Hypothalamus (tissue), 51 donors: ENCODE data around the gene SIGLEC11.
"Not testable (repeated sequence)": the region's sequence is repeated elsewhere in the genome, so short reads cannot be mapped to it uniquely, and the experiment has no call there.

Experiments used
- DNase-seq, 51 donors: peaks; one replicate each; lab custom pipeline; 2025; lab: John Stamatoyannopoulos, UW

SIGLEC11 gene

DNA sequence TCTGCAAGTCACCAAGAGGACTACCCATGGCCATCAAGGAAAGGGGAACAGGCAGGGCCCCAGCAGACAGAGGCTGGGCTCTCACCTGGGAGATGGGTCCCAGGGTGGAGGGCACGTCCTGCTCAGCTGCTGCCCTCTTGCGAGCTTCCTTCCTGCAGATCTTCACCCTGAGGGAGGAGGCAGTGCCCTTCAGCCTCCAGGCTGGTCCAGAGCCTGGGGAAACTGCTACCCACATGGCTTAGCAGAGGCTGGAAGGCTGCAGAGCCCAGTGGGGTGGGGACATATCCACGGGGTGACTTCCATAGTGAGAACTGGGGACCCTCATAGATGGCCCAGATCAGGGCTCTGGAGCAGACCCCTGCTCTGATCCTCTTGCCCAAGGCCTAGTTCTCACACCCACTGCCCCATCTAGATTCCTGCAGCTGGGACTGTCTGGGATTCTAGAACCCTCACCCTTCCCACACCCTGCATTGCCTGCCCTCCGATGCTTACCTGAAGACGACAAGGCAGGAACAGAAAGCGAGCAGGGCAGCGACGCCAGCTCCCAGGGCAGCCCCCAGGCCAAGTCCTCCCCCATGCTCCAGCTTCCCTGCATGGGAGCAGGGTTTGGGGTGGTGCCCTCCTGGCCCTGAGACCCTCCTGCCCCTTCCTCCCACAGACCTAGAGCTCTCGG, 9.0 kb downstream of the SIGLEC11 start:
- no peak for DNase-seq

DNA sequence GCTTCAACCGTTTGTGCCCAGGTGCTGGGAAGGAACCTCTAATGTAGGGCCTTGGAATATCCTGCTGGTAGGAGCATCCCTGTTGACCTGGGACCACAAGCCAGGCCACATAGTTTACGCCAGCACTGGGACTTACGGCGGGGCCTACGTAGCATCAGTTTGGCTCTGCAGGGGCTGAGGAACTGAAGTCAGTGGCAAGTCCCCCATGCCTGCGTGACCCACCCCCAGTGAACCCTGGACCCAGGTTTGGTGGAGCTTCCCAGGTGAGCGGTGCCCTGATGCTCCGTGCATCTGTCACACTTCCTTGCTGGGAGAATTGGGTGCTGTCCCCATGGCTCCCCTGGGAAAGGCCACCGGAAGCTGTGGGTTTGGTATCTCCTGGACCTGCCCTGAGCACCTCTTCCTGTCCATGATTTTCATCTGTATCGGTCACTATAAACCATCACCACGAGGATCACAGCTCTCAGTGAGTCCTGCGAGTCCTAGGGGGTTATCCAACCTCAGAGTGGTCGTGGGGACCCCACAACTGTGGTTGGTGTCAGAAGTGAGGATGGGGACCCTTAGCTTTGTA, 9.9 kb downstream of the SIGLEC11 start:
- DNase-seq, result no peak

DNA sequence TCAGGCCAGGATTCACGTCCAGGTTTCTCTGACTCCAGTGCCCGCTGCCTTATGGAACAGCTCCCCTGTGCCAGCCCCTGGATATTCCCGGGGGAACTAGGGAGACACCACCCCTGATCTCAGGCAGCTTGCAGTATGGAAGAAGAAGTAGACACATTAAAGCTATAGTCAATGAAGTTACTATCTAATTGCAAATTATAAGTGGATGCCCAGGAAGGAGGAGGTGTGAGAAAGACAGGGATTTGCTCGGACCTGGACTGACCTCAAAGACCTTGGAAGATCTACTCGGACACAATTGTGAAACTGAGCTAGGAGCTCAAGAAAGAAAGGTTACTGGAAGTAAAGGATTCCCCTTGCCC, 10.4 kb downstream of the SIGLEC11 start:
- DNase-seq, result no peak

DNA sequence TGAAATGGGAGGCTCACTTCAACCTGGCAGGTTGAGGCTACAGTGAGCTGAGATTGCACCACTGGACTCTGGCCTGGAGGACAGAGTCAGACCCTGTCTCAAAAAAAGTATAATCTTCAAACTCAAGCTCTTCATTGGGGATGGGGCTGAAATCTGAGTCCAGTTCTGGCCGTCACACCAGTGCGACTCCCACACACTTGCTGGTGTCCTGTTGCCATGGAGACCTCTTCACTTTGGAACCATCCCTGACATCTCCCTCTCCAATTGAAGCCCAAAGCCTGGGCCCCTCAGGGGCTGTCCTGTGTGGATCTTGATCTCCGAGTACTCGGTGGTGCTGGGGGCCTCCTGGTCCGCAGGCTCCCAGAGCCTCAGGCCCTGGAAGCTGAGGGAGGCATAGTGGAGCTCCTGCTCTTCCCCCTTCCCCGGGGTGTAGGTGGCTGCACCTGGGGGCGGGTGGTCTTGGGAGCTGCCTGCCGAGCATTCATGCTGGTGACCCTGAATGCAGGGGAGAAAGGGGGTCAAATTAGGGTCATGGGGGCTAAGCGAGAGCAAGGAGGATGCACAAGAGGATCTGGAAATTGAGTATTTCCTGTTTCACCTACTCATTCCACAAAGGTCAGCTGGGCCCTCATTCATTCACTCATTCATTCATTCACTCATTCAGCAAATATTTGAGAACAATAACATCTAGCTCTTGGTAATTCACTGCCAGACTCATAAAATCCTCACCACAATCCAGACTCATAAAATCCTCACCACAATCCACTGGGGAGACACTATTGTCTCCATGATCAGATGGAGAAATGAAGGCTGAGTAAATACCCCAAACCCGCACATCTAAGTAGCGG, 11.0 kb downstream of the SIGLEC11 start:
- no peak for DNase-seq

DNA sequence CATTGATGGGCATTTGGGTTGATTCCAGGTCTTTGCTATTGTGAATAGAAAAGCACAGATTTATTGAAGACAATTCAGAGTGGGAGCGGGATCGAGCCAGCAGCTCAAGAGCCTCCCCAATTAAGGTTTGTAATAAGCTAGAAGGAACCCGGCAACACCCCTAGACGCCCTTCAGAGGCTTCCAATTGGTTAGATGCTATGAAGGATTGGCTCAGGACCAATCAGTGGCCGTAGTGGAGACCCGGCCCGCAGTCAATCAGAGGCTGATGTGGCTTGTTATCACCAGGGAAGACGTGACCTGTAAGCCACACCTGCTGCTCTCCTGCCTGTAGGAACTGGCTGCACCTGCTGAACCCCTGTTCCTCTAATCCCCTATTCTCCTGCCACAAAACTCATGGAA, 14.6 kb downstream of the SIGLEC11 start:
- DNase-seq, result no peak

DNA sequence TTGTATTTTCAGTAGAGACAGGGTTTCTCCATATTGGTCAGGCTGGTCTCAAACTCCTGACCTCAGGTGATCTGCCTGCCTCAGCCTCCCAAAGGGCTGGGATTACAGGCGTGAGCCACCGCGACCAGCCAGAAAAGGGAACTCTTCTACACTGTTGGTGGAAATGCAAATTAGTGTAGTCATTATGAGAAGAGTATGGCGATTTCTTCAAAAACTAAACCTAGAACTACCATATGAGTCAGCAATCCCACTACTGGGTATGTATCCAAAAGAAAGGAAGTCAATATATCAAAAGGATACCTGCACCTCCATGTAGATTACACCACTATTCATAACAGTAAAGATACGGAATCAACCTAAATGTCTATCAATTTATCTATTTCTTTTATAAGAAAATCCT, 16.4 kb downstream of the SIGLEC11 start:
- DNase-seq, result not testable (repeated sequence)

DNA sequence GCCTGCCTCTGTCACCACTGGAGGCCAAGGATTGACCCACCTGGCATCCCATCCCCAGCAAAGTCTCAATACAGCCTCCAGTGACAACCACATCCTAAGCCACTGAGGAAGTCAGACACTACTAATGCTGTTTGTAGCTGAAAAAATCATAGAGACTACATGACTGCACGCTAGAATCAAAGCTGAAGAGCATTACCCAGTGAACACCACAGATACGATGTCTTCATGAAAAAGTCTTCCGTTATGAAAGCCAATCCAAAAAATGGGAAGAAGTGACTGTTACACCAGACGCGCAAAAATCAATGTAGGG, 20.5 kb downstream of the SIGLEC11 start:
- no peak for DNase-seq

DNA sequence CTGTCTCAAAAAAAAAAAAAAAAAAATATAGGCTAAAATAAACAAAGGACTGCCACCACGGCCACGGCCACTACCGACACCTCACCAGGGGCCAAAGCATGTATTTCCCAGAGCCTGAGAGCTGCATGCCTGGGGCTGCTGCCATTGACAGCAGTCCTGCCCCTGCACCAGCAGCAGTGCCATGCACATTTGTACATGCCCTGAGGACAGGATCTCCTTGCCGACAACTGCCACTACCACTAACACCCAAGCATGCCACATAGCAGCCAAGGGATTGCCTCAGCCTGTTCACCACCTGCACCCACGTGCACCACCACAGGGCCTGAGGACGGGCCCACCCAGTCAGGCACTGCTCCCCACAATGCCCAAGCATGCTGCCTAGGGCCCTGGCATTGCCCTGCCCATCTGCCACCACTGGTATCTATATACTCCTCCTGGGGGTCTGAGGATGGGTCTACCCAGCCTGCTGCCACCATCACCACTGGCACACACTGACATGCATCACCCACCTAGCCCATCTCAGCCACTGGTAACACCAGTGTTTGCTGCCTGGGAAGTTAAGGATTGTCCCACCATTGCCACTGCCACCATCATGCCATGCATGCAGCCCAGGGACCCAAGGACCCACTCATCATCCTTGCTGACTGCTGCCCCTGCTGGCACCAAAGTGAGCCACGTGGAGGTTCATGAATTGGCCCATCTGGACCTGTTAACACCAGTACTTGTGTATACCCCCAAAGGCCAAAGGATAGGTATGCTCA, 21.1 kb downstream of the SIGLEC11 start:
- no peak for DNase-seq

DNA sequence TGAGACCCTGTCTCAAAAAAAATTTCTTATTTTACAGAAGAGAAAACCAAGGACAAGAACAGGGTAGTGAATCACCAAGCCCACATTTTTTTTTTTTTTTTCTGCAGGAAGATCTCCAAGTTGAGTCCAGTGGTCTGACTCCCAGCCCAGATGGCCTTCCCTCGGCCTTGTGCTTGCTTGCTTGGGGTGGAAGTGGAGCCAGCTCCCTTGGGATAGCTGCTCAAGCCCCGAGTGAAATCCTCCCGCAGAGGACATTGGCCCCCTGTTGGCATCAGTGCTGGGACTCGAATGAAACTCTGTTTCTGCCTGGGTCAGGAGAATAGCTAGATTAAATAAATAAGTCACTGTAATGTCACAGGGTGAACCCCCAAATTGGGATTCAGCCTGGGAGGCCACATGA, 22.3 kb downstream of the SIGLEC11 start:
- DNase-seq, result no peak

DNA sequence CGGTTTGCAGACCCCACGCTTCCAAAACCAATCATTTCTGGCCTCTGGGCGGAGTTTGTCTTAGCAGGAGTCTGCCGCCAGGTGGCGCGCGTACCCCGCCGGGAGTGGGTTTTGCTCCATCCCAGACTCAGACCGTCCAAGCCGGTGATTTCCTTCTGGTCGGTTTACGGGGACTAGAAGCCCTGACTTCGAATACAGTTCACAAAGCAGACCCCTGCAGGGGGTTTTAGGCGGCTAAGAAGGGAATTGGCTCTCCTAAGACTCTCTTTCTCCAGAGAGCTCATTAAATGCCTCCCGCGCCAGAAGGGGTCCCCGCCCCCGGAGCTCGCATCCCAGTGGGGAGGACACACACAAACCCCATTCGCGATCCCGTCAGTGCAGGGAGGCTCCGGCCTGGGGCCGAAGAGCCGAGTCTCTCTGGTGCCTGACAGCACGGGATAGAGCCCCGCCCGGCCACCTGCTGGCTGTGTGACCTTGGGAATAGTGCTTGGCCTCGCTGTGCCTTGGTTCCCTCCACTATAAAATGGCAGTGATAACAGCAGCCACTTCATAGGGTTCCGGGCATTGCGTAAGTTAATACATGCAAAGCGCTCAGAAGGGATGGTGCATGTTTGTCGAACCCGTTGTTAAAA, 23.1 kb downstream of the SIGLEC11 start:
- peak in 50 of 51 donors; percentile 8 to 81 (median 48) for DNase-seq

DNA sequence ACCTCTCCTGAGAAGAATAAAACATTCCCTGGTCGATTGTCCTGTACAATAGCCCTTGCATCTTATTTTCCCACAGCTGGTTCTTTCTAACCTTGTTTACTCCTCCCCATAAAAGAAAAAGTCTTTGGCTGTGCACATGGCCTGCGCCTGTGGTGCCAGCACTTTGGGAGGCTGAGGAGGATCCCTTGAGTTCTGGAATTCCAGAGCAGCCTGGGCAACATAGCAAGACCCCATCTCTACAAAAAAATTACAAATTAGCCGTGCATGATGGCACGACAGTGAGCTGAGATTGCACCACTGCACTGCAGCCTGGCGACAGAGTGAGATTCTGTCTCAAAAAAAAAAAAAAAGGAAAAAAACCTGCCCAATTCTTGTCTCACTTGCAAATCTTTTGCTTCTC, 24.4 kb downstream of the SIGLEC11 start:
- DNase-seq, result no peak

DNA sequence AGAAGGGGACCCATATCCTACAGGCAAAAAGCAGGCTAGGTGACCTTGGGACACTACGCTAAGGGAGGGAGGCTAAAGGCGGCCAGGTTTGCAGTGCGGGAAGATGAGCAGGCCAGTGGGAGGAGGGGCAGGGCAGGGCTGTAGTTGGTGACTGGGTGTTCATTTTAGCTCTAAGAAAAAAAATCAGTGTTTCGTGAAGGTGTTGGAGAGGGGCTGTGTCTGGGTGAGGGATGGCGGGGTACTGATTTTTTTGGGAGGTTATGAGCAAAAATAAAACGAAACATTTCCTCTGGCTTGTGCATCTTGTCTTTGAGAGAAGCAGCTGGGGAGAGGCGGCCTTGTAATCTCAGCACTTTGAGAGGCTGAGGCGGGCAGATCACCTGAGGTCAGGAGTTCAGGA, 27.3 kb downstream of the SIGLEC11 start:
- DNase-seq, result no peak

DNA sequence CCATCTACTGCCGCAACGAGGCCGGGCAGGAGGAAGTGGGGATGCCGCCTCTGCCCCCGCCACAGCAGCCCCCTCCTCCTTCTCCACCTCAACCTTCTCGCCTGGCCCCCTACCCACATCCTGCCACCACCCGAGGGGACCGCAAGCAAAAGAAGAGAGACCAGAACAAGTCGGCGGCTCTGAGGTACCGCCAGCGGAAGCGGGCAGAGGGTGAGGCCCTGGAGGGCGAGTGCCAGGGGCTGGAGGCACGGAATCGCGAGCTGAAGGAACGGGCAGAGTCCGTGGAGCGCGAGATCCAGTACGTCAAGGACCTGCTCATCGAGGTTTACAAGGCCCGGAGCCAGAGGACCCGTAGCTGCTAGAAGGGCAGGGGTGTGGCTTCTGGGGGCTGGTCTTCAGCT, 28.2 kb downstream of the SIGLEC11 start:
- no peak for DNase-seq

DNA sequence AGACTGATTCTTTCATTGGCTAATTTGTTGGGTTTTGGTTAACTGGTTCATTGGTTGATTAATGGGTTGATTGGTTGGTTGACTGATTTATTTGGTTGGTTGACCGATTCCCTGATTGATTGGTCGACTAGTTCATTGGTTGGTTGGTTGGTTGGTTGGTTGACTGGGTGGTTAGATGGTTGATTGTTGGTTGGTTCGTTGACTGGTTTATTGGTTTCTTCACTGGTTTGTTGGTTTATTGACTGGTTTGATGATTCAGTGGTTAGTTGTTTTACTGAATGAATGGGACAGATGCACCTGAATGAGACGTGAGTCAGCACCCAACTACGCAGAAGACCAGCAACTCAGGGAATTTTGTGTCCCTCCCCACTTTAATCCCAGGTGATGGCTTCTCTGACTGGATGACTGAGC, 28.9 kb downstream of the SIGLEC11 start:
- no peak for DNase-seq

DNA sequence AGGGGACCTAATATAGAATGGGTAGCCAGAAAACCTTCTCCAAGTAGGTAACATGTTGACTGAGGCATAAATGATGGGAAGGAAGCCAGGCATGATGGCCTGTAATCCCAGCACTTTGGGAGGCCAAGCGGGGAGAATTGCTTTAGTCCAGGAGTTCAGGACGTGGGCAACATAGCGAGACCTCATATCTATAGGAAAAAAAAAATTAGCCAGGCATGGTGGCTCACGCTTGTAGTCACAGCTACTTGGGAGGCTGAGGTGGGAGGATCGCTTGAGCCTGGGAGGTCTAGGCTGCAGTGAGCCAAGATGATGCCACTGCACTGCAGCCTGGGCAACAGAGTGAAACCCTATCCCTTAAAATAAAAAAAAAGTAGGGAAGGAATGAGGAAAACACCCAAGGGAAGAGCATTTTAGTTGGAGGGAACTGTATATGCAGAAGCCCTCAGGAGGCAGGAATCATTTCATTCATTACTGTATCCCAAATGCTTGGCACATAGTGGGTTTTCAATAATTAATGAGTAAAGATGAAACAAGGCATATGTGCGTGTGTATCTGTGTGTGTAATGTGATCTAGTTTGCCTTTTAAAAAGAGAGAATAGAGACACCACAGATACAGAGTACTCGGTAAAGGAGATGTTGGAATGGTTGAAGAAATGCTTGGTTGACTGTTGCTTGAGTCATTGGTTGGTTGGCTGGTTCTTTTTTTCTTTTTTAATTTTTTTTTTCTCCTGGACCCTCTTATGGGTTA, 29.5 kb downstream of the SIGLEC11 start:
- no peak for DNase-seq

DNA sequence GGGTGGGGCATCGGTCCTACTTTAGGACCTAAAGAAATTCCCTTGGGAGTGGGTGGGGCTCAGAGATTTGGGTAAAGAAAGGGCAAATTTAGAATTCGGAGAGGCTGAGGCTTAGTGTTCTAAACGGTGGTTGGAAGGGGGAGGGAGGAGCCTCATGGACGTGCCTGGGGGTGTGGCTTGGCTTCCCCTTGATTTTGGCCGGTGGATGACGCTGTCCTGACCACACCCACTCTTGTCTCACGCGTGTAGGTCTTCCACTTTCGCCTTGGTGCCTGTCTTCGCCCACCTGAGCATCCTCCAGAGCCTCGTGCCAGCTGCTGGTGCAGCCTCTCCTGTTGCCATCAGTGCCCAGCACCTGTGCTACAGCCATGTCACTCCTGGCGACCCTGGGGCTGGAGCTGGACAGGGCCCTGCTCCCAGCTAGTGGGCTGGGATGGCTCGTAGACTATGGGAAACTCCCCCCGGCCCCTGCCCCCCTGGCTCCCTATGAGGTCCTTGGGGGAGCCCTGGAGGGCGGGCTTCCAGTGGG, 30.4 kb downstream of the SIGLEC11 start:
- DNase-seq, result peak in 1 of 51 donors; percentile 19

DNA sequence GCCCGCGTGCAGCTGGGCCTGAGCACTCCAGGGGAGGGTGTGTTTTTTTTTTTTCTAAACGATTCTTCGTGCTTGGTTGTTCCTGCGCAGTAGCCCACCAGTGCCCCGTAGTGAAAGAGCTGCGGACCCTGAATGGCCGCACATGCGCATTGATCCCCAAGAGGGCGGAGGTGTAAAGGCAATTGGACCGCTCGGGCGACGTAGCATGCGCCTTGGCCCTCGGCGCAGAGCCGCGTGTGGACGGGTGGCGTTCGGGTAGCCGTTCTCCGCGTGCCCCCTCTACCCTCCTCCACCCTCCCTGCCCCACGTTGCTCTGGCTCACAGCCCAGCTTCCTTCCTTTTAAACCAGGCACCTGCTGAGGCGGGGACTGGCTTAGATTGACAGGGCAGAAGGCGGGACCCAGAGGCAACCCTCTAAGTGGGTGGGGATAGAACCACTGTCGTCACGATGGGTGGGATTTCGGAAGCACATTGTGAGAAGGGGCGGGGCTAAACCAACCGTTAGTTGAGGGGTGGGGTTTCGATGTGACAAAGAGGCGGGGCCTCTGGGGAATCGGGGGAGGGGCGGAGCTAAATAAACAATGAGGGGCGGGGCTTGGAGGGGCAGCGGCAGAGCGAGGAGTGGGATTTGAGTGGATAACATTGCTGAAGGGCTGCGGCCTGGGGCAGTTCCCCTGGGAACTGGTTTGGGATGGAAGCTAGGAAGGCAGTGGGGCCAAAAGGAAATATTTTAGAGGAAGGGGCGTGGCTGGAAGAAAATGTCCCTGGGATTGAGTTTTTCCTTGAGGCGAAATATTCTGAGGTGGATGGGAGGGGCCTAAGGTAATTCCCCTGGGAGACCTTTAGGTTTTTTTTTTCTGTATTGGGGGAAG, 31.1 kb downstream of the SIGLEC11 start:
- peak; percentile 67 to 97 (median 91) for DNase-seq

DNA sequence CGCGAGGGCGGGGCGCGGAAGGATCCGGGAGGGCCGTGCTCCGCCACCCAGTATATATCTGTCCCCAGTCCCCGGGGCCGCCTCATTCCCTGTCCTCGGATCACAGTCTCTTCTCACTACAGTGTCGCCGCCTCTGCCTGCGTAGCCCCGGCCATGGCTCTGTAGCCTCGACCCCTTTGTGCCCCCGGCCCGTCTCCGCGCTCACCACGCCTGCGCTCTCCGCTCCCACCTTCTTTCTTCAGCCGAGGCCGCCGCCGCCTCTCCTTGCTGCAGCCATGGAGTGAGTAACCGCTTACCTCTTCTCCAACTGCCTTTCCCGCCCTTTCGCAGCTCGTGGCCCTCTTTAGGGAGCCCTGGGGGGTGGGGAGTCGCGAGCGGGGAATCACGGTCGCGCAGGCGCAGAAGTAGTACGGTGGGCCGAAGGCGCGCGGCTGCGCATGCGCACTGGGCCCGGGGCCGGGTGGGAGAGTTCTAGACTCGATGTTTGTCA, 31.8 kb downstream of the SIGLEC11 start, which contains the start of the genes ATF5 and NUP62:
TSS of gene ATF5 (plus strand) at position 85 of the 490 bp plus-strand sequence. CDS start 1,646 bp downstream, outside the sequence.
TSS of gene NUP62 (minus strand) at position 384 of the 490 bp plus-strand sequence. CDS start 19,697 bp downstream, outside the sequence.
- DNase-seq, result peak in 49 of 51 donors; percentile 47 to 97 (median 85)
